Thoracic aorta (tissue), 2 donors: ENCODE results near the gene SLC6A7. TPM values are rescaled to one million over a fixed set of nuclear protein-coding genes. Genes with fewer than 3 reads are reported as not detected.
"Not testable (repeated sequence)": the region's sequence is repeated elsewhere in the genome, so short reads cannot be mapped to it uniquely, and the experiment has no call there.

Experiments used
- ATAC-seq: fragments of 150-250 bp; one replicate; pipeline ENCODE4 v1.8.0; 2017; ENCODE audit warnings: low read depth; ENCODE audit not compliant: insufficient number of reproducible peaks, low FRiP score
- DNase-seq: peaks from one replicate; pipeline ENCODE4 v3.0.0-alpha.2; 2020; ENCODE audit warnings: low spot score
- H3K27ac ChIP-seq, 2 donors: fragments of 200-600 bp; sonication (generic); 1 replicate in 1 of 2; 2 replicates in 1 of 2; pipeline ENCODE4 v1.5.1; 2016; ENCODE audit warnings: mild to moderate bottlenecking in 2 of 2, moderate library complexity in 2 of 2
- H3K27me3 ChIP-seq: fragments of 200-600 bp; sonication (generic); replicated peaks from 2 replicates; pipeline ENCODE4 v1.6.0; 2016; ENCODE audit warnings: mild to moderate bottlenecking; ENCODE audit not compliant: insufficient read depth
- H3K36me3 ChIP-seq: fragments of 200-600 bp; sonication (generic); one replicate; pipeline ENCODE4 v1.5.1; 2016
- H3K4me1 ChIP-seq, 2 donors: fragments of 200-600 bp; sonication (generic); 1 replicate in 1 of 2; 2 replicates in 1 of 2; pipeline versions ENCODE4 v1.5.1 to v1.6.0; 2016; ENCODE audit warnings: low read depth in 2 of 2, mild to moderate bottlenecking in 1 of 2; ENCODE audit not compliant: control insufficient read depth in 1 of 2
- H3K4me3 ChIP-seq: fragments of 200-600 bp; sonication (generic); 2 replicates; pipeline ENCODE4 v1.5.1; 2016; ENCODE audit warnings: mild to moderate bottlenecking
- H3K9me3 ChIP-seq: fragments of 200-600 bp; sonication (generic); 2 replicates; pipeline ENCODE4 v1.5.1; 2016
- total RNA-seq, 2 donors: library from RNA; depleted of rRNA; stranded (reverse); fragments of >200 nt; gene quantifications; one replicate each; pipeline versions ENCODE4 v1.1.0 to v1.2.3, GENCODE V29; 2016
- TF ChIP-seq, protein P1 (sequence below): fragments of 200-600 bp; sonication (generic); IDR thresholded peaks from one replicate; pipeline ENCODE4 v1.5.1; 2019; ENCODE audit warnings: antibody characterized with exemption

Gene SLC6A7
- total RNA-seq, 2 donors from 2014 or later: not detected

DNA sequence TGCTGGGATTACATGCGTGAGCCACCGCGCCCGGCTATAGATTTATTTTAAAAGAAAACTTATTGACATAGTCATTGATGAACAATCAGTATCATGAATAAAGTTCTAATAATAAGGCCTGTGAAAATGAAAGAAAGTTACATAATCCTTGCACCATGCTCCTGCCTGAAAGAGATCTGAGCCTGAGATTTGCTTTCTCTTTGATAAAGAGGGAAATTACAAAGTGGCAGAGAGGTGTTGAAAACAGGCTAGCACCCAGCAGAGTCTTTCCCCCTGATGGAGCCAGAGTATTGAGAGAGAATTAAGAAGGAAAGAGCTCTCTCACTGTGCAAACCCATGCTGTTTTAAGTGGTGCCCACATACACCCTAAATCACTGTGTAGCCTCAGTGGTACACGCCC lies 37.2 kb downstream of the SLC6A7 start:
- Histone ChIP-seq H3K27me3 (no peaks in the 10 kb centered on the region), H3K27ac (no peak overlapping the region), H3K4me1 (no peaks in the 10 kb centered on the region), H3K9me3 (no peaks in the 10 kb centered on the region), H3K36me3 (no peaks in the 10 kb centered on the region), H3K4me3 (no peak overlapping the region)
- DNase-seq (no peak), ATAC-seq (no peak)
- TF ChIP-seq, protein P1, sequence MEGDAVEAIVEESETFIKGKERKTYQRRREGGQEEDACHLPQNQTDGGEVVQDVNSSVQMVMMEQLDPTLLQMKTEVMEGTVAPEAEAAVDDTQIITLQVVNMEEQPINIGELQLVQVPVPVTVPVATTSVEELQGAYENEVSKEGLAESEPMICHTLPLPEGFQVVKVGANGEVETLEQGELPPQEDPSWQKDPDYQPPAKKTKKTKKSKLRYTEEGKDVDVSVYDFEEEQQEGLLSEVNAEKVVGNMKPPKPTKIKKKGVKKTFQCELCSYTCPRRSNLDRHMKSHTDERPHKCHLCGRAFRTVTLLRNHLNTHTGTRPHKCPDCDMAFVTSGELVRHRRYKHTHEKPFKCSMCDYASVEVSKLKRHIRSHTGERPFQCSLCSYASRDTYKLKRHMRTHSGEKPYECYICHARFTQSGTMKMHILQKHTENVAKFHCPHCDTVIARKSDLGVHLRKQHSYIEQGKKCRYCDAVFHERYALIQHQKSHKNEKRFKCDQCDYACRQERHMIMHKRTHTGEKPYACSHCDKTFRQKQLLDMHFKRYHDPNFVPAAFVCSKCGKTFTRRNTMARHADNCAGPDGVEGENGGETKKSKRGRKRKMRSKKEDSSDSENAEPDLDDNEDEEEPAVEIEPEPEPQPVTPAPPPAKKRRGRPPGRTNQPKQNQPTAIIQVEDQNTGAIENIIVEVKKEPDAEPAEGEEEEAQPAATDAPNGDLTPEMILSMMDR: no peak

DNA sequence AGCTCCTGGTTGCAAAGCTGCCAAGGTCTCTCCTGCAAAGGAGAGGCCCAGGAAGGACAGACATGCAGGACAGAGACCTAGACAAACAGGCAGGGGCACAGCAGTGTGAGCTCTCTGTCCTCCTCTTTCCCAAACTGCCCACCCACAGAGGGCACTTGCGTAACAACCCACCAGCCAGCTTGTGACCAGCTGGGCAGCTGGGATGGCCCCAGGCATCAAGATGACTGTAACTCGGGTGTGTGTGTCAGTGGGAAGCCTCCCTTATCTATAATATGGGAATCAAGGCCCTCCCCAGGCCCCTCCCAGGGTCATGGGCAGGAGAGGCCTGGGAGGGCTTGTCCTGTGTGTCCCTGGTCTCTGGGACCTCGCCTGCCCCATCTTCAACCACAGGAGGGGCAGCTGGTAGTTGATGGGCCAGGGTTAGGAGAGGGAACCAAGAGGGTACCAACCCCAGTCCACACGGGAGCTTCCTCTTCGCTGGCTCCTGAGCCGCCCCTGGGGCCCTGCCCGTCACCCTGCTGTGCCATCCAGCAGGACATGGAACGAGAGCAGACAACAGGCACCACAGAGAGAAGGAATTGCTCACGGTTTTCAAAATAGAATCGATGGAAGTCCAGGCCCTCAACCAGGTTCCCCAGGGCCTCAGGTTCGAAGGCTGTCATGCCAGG lies 37.9 kb downstream of the SLC6A7 start:
- H3K27me3 ChIP-seq: no peaks in the 10 kb centered on the region
- H3K4me3 ChIP-seq: no peak overlapping the region
- no peak for ATAC-seq
- TF ChIP-seq, protein P1: no peak
- H3K9me3 ChIP-seq: no peaks in the 10 kb centered on the region
- no peaks in the 10 kb centered on the region for H3K4me1 ChIP-seq
- H3K27ac ChIP-seq: no peak overlapping the region
- no peaks in the 10 kb centered on the region for H3K36me3 ChIP-seq
- no peak for DNase-seq

DNA sequence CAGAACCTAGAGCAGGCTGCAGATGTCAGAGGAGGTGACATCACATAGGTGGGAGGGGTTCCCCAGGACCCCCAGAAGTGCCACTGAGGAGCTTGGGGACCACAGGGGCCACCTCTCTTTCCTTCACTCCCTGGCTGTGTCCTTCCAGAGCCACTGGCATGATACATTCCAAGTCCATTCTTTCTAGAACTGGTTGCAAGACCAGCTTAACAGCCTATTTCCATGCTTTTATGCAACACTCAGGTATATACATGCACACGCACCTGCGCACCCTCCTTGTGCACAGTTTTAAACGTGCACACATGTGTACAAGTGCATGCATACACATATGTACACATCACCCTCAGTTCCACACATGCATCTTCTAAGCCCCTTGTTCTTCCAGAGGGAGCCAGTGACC lies 39.7 kb downstream of the SLC6A7 start:
- Histone ChIP-seq H3K27me3 (no peaks in the 10 kb centered on the region), H3K4me3 (no peak overlapping the region), H3K4me1 (no peaks in the 10 kb centered on the region), H3K27ac (no peak overlapping the region), H3K9me3 (no peaks in the 10 kb centered on the region), H3K36me3 (no peaks in the 10 kb centered on the region)
- TF ChIP-seq, protein P1: no peak
- DNase-seq (no peak), ATAC-seq (no peak)

DNA sequence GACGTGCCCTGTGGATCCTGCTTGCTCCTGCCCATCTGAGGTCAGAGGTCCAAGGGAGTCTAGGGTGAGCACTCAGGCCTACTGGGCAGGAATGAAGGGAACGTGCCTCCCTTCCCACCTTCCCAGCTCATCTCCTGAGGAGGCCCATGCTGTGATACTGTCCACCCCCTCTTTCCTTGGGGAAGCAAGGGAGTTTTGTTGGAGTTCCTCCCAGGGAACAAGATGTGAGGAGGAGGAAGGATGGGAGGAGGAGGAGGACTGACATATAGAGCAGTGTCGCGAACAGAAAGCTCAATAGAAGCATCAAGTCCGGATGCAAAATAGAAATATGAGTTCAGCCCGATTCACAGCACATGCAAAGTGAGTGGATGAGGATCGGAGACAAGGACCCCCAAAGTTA lies 41.0 kb downstream of the SLC6A7 start:
- Histone ChIP-seq H3K9me3 (no peaks in the 10 kb centered on the region), H3K4me3 (no peak overlapping the region), H3K27me3 (no peaks in the 10 kb centered on the region), H3K4me1 (no peaks in the 10 kb centered on the region), H3K27ac (no peak overlapping the region), H3K36me3 (no peaks in the 10 kb centered on the region)
- DNase-seq (no peak), ATAC-seq (no peak)
- TF ChIP-seq, protein P1: no peak

DNA sequence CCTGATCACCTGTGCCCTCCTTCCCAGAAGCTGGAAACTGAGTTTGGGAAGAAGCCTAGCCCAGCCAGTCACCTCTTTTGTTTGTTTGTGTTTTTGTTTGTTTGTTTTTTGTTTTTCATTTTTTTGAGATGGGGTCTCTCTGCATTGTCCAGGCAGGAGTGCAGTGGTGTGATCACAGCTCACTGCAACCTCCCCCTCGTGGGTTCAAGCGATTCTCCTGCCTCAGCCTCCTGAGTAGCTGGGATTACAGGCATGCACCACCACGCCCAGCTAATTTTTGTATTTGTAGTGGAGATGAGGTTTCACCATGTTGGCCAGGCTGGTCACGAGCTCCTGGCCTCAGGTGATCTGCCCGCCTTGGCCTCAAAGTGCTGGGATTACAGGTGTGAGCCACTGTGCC lies 43.8 kb downstream of the SLC6A7 start:
- not testable (repeated sequence) for DNase-seq, H3K4me1 ChIP-seq, H3K4me3 ChIP-seq, H3K27ac ChIP-seq, ATAC-seq, H3K36me3 ChIP-seq, H3K9me3 ChIP-seq, H3K27me3 ChIP-seq
